Gastroesophageal sphincter (tissue), 4 donors: ENCODE data around the gene NPRL2. TPM values are rescaled to one million over a fixed set of nuclear protein-coding genes. Genes with fewer than 3 reads are reported as not detected.

Experiments used
- ATAC-seq: fragments of 150-250 bp; one replicate; pipeline ENCODE4 v1.9.1; 2016; ENCODE audit warnings: mild to moderate bottlenecking, moderate library complexity
- H3K27ac ChIP-seq, 4 donors: fragments of 200-600 bp; sonication (generic) in 3 of 4; 1 replicate in 3 of 4; 2 replicates in 1 of 4; pipeline ENCODE4 v1.5.1; 2016 to 2019
- H3K27me3 ChIP-seq: fragments of 200-600 bp; sonication (generic); one replicate; pipeline ENCODE4 v1.5.1; 2019
- H3K36me3 ChIP-seq, 2 donors: fragments of 200-600 bp; sonication (generic); one replicate each; pipeline ENCODE4 v1.5.1; 2019; ENCODE audit warnings: control low read depth in 1 of 2
- H3K4me1 ChIP-seq, 3 donors: fragments of 200-600 bp; sonication (generic); 1 replicate in 2 of 3; 2 replicates in 1 of 3; pipeline ENCODE4 v1.5.1; 2016 to 2019; ENCODE audit warnings: control low read depth in 2 of 3
- H3K4me3 ChIP-seq, 2 donors: fragments of 200-600 bp; sonication (generic); one replicate each; pipeline ENCODE4 v1.5.1; 2019; ENCODE audit warnings: mild to moderate bottlenecking in 1 of 2, moderate library complexity in 1 of 2
- H3K9me3 ChIP-seq, 3 donors: fragments of 200-600 bp; sonication (generic); one replicate each; pipeline ENCODE4 v1.5.1; 2017 to 2019; ENCODE audit warnings: control low read depth in 2 of 3
- CTCF ChIP-seq, 4 experiments: fragments of 200-600 bp in 2 of 4; fragments of 450-650 bp in 2 of 4; sonication (generic) in 1 of 4; IDR thresholded peaks; one replicate each; pipeline ENCODE4 v1.5.1; 2017 to 2019; ENCODE audit warnings: antibody characterized with exemption in 4 of 4, mild to moderate bottlenecking in 2 of 4, moderate library complexity in 2 of 4
- EP300 ChIP-seq: sonication (generic); formaldehyde crosslinking; IDR thresholded peaks from one replicate; pipeline ENCODE4 v1.6.1; 2017; ENCODE audit warnings: antibody characterized with exemption, mild to moderate bottlenecking
- POLR2A ChIP-seq, 2 donors: fragments of 450-650 bp; IDR thresholded peaks; one replicate each; pipeline ENCODE4 v1.6.1; 2017; ENCODE audit warnings: antibody characterized with exemption in 2 of 2, mild to moderate bottlenecking in 2 of 2, moderate library complexity in 1 of 2
- POLR2AphosphoS5 ChIP-seq: sonication (generic); formaldehyde crosslinking; IDR thresholded peaks from one replicate; pipeline ENCODE4 v1.6.1; 2017; ENCODE audit warnings: antibody characterized with exemption
- WGBS, 2 donors: methylation state at CpG; one replicate each; pipeline ENCODE4 v1.1.5; 2018; ENCODE audit warnings: low coverage in 1 of 2; 5-methylcytosine and 5-hydroxymethylcytosine counted together
- total RNA-seq, 4 donors: library from RNA; depleted of rRNA; stranded (reverse); fragments of >200 nt; gene quantifications; one replicate each; pipeline ENCODE4 v1.1.0, GENCODE V29; 2016

Gene NPRL2
- total RNA-seq, 4 donors from 2014 or later, result 14.0 to 26.6 (median 19.5) TPM

- H3K36me3 ChIP-seq, result peaks cover 0 to 11% of the 10 kb centered on the region in 2 donors
- peak overlapping the region; percentile 81 to 99 (median 96) for H3K27ac ChIP-seq
- peak; percentile 91 for ATAC-seq
- H3K4me3 ChIP-seq, result peak overlapping the region; percentile 54 to 91
- TF ChIP-seq POLR2AphosphoS5, result peak; percentile 93
- no peak for TF ChIP-seq CTCF (IDR thresholded peaks at IDR 0.05)
- TF ChIP-seq POLR2A (IDR thresholded peaks at IDR 0.05), result peak; percentile 66 to 73
- no peaks in the 10 kb centered on the region for H3K9me3 ChIP-seq
- H3K27me3 ChIP-seq, result no peaks in the 10 kb centered on the region
- 0% methylated on average over 4 of the region's 79 CpGs; no CpG with 5 or more reads in 1 of the 2 donors for WGBS, 2 donors
- H3K4me1 ChIP-seq, result peaks cover 0 to 95% (median 51%) of the 10 kb centered on the region in 3 donors
Observed at GRCh38 chr3:50337175-50337861, 13.3 kb downstream of the NPRL2 start.

- H3K36me3 ChIP-seq, result peaks cover 0 to 18% of the 10 kb centered on the region in 2 donors
- peak in 1 of 4 experiments; percentile 5 for TF ChIP-seq CTCF (IDR thresholded peaks at IDR 0.05)
- no peak for TF ChIP-seq POLR2A (IDR thresholded peaks at IDR 0.05)
- peak overlapping the region; percentile 54 to 91 for H3K4me3 ChIP-seq
- WGBS, 2 donors, result 0% methylated on average over 8 of the region's 31 CpGs; no CpG with 5 or more reads in 1 of the 2 donors
- peaks cover 0 to 94% (median 48%) of the 10 kb centered on the region in 3 donors for H3K4me1 ChIP-seq
- ATAC-seq, result no peak
- no peaks in the 10 kb centered on the region for H3K27me3 ChIP-seq
- H3K27ac ChIP-seq, result peak overlapping the region; percentile 81 to 99 (median 96)
- H3K9me3 ChIP-seq, result no peaks in the 10 kb centered on the region
Observed at GRCh38 chr3:50336452-50337174, 14.0 kb downstream of the NPRL2 start.

- no peak for ATAC-seq
- WGBS, 2 donors, result 55% methylated on average over 4 to 5 of the region's 5 CpGs
- peak overlapping the region; percentile 9 to 99 (median 86) for H3K27ac ChIP-seq
- peaks cover 0 to 39% of the 10 kb centered on the region in 2 donors for H3K36me3 ChIP-seq
- H3K4me3 ChIP-seq, result peak overlapping the region in 1 of 2 donors; percentile 4
- H3K9me3 ChIP-seq, result no peaks in the 10 kb centered on the region
- H3K27me3 ChIP-seq, result no peaks in the 10 kb centered on the region
- peaks cover 0 to 73% (median 31%) of the 10 kb centered on the region in 3 donors for H3K4me1 ChIP-seq
- TF ChIP-seq POLR2AphosphoS5 (no peak), CTCF (IDR thresholded peaks at IDR 0.05) (no peak), EP300 (no peak), POLR2A (IDR thresholded peaks at IDR 0.05) (no peak)
Observed at GRCh38 chr3:50334339-50335075, 16.1 kb downstream of the NPRL2 start.

DNA sequence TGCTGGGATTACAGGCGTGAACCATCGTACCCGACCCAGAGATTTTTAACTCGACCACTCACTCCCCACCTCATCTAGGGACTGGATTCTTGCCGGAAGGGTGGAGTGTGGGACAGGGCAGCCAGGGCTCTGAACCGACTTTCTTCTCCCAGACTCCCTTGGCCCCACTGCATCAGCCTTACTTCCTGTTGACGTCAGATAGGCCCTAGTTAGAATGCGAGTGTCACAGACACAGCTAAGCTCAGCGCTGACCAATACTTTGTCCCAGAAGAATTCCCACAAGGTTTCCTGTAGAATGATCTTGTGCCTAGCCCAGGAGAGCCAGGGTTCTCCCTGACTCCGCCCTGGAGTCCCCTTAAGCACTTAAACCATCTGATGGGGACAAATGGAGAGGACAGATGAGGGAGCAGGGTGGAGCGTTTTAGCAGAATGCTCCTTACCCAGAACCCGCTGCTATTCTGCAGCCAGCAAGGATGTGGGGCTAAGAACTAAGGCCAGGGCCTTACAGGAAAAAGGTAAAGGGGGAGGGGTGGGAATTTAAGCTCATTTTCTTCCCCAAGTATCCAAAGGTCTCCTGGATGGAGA lies 16.7 kb downstream of the NPRL2 start:
- H3K36me3 ChIP-seq, result peaks cover 0 to 46% of the 10 kb centered on the region in 2 donors
- H3K4me3 ChIP-seq, result no peak overlapping the region
- 43 to 70% methylated on average over 2 to 7 of the region's 12 CpGs for WGBS, 2 donors
- TF ChIP-seq EP300 (no peak), CTCF (IDR thresholded peaks at IDR 0.05) (no peak), POLR2A (IDR thresholded peaks at IDR 0.05) (no peak), POLR2AphosphoS5 (no peak)
- peak overlapping the region; percentile 9 to 99 (median 86) for H3K27ac ChIP-seq
- H3K4me1 ChIP-seq, result peaks cover 0 to 71% (median 31%) of the 10 kb centered on the region in 3 donors
- ATAC-seq, result peak; percentile 22
- no peaks in the 10 kb centered on the region for H3K9me3 ChIP-seq
- no peaks in the 10 kb centered on the region for H3K27me3 ChIP-seq
